Gastroesophageal sphincter (tissue), 4 donors: ENCODE results near the gene TMEM258. TPM values are rescaled to one million over a fixed set of nuclear protein-coding genes. Genes with fewer than 3 reads are reported as not detected.

Experiments used
- ATAC-seq: fragments of 150-250 bp; one replicate; pipeline ENCODE4 v1.9.1; 2016; ENCODE audit warnings: mild to moderate bottlenecking, moderate library complexity
- H3K27ac ChIP-seq, 4 donors: fragments of 200-600 bp; sonication (generic) in 3 of 4; 1 replicate in 3 of 4; 2 replicates in 1 of 4; pipeline ENCODE4 v1.5.1; 2016 to 2019
- H3K27me3 ChIP-seq: fragments of 200-600 bp; sonication (generic); one replicate; pipeline ENCODE4 v1.5.1; 2019
- H3K36me3 ChIP-seq, 2 donors: fragments of 200-600 bp; sonication (generic); one replicate each; pipeline ENCODE4 v1.5.1; 2019; ENCODE audit warnings: control low read depth in 1 of 2
- H3K4me1 ChIP-seq, 3 donors: fragments of 200-600 bp; sonication (generic); 1 replicate in 2 of 3; 2 replicates in 1 of 3; pipeline ENCODE4 v1.5.1; 2016 to 2019; ENCODE audit warnings: control low read depth in 2 of 3
- H3K4me3 ChIP-seq, 2 donors: fragments of 200-600 bp; sonication (generic); one replicate each; pipeline ENCODE4 v1.5.1; 2019; ENCODE audit warnings: mild to moderate bottlenecking in 1 of 2, moderate library complexity in 1 of 2
- H3K9me3 ChIP-seq, 3 donors: fragments of 200-600 bp; sonication (generic); one replicate each; pipeline ENCODE4 v1.5.1; 2017 to 2019; ENCODE audit warnings: control low read depth in 2 of 3
- CTCF ChIP-seq, 4 experiments: fragments of 200-600 bp in 2 of 4; fragments of 450-650 bp in 2 of 4; sonication (generic) in 1 of 4; IDR thresholded peaks; one replicate each; pipeline ENCODE4 v1.5.1; 2017 to 2019; ENCODE audit warnings: antibody characterized with exemption in 4 of 4, mild to moderate bottlenecking in 2 of 4, moderate library complexity in 2 of 4
- EP300 ChIP-seq: sonication (generic); formaldehyde crosslinking; IDR thresholded peaks from one replicate; pipeline ENCODE4 v1.6.1; 2017; ENCODE audit warnings: antibody characterized with exemption, mild to moderate bottlenecking
- POLR2A ChIP-seq, 2 donors: fragments of 450-650 bp; IDR thresholded peaks; one replicate each; pipeline ENCODE4 v1.6.1; 2017; ENCODE audit warnings: antibody characterized with exemption in 2 of 2, mild to moderate bottlenecking in 2 of 2, moderate library complexity in 1 of 2
- POLR2AphosphoS5 ChIP-seq: sonication (generic); formaldehyde crosslinking; IDR thresholded peaks from one replicate; pipeline ENCODE4 v1.6.1; 2017; ENCODE audit warnings: antibody characterized with exemption
- WGBS, 2 donors: methylation state at CpG; one replicate each; pipeline ENCODE4 v1.1.5; 2018; ENCODE audit warnings: low coverage in 1 of 2; 5-methylcytosine and 5-hydroxymethylcytosine counted together
- total RNA-seq, 4 donors: library from RNA; depleted of rRNA; stranded (reverse); fragments of >200 nt; gene quantifications; one replicate each; pipeline ENCODE4 v1.1.0, GENCODE V29; 2016

Gene TMEM258
- total RNA-seq, 4 donors from 2014 or later: 31.4 to 36.7 (median 33.3) TPM

GRCh38 chr11:61800331-61801281, 8.2 kb upstream of the TMEM258 start:
- 82 to 84% methylated on average over 2 to 3 of the region's 3 CpGs for WGBS, 2 donors
- peaks cover 0 to 16% (median 7%) of the 10 kb centered on the region in 3 donors for H3K4me1 ChIP-seq
- no peaks in the 10 kb centered on the region for H3K9me3 ChIP-seq
- H3K27ac ChIP-seq: no peak overlapping the region
- H3K36me3 ChIP-seq: peaks cover 0 to 57% of the 10 kb centered on the region in 2 donors
- H3K4me3 ChIP-seq: no peak overlapping the region
- TF ChIP-seq CTCF (IDR thresholded peaks at IDR 0.05) (no peak), POLR2AphosphoS5 (no peak), POLR2A (IDR thresholded peaks at IDR 0.05) (no peak), EP300 (no peak)
- no peak for ATAC-seq
- no peaks in the 10 kb centered on the region for H3K27me3 ChIP-seq

GRCh38 chr11:61799665-61800284, 7.4 kb upstream of the TMEM258 start:
- Histone ChIP-seq H3K27ac (no peak overlapping the region), H3K4me3 (no peak overlapping the region), H3K9me3 (no peaks in the 10 kb centered on the region), H3K27me3 (no peaks in the 10 kb centered on the region), H3K4me1 (peaks cover 0 to 16% (median 7%) of the 10 kb centered on the region in 3 donors), H3K36me3 (peaks cover 0 to 52% of the 10 kb centered on the region in 2 donors)
- TF ChIP-seq POLR2AphosphoS5: no peak
- no peak for TF ChIP-seq EP300
- no peak for TF ChIP-seq POLR2A (IDR thresholded peaks at IDR 0.05)
- TF ChIP-seq CTCF (IDR thresholded peaks at IDR 0.05): no peak
- WGBS, 2 donors: 94 to 100% methylated on average over 2 of the region's 2 CpGs
- no peak for ATAC-seq

GRCh38 chr11:61797263-61797944, 5.0 kb upstream of the TMEM258 start:
- peak; percentile 44 for ATAC-seq
- peaks cover 0 to 28% of the 10 kb centered on the region in 2 donors for H3K36me3 ChIP-seq
- WGBS, 2 donors: 14 to 20% methylated on average over 3 of the region's 3 CpGs

GRCh38 chr11:61795876-61796526, 3.6 kb upstream of the TMEM258 start:
- no peak overlapping the region for H3K27ac ChIP-seq
- 90 to 93% methylated on average over 2 to 10 of the region's 18 CpGs for WGBS, 2 donors
- no peak for TF ChIP-seq POLR2AphosphoS5
- TF ChIP-seq CTCF (IDR thresholded peaks at IDR 0.05): no peak
- no peak for TF ChIP-seq EP300
- TF ChIP-seq POLR2A (IDR thresholded peaks at IDR 0.05): no peak
- H3K4me3 ChIP-seq: no peak overlapping the region
- no peaks in the 10 kb centered on the region for H3K27me3 ChIP-seq
- ATAC-seq: no peak
- peaks cover 0 to 14% of the 10 kb centered on the region in 2 donors for H3K36me3 ChIP-seq
- peaks cover 0 to 39% (median 24%) of the 10 kb centered on the region in 3 donors for H3K4me1 ChIP-seq
- H3K9me3 ChIP-seq: no peaks in the 10 kb centered on the region

More at GRCh38 chr11:61797263-61797944, 5.0 kb upstream of the TMEM258 start:
- no peak for TF ChIP-seq POLR2A (IDR thresholded peaks at IDR 0.05)
- TF ChIP-seq EP300: no peak
- TF ChIP-seq POLR2AphosphoS5: peak; percentile 33
- TF ChIP-seq CTCF (IDR thresholded peaks at IDR 0.05): peak; percentile 77 to 94 (median 88)
- no peaks in the 10 kb centered on the region for H3K9me3 ChIP-seq
- no peak overlapping the region for H3K4me3 ChIP-seq
- peaks cover 0 to 29% (median 15%) of the 10 kb centered on the region in 3 donors for H3K4me1 ChIP-seq
- H3K27ac ChIP-seq: peak overlapping the region; percentile 60 to 71 (median 66)
- no peaks in the 10 kb centered on the region for H3K27me3 ChIP-seq
